Measurements from ENCODE around the gene NME5.

Gene NME5

DNA sequence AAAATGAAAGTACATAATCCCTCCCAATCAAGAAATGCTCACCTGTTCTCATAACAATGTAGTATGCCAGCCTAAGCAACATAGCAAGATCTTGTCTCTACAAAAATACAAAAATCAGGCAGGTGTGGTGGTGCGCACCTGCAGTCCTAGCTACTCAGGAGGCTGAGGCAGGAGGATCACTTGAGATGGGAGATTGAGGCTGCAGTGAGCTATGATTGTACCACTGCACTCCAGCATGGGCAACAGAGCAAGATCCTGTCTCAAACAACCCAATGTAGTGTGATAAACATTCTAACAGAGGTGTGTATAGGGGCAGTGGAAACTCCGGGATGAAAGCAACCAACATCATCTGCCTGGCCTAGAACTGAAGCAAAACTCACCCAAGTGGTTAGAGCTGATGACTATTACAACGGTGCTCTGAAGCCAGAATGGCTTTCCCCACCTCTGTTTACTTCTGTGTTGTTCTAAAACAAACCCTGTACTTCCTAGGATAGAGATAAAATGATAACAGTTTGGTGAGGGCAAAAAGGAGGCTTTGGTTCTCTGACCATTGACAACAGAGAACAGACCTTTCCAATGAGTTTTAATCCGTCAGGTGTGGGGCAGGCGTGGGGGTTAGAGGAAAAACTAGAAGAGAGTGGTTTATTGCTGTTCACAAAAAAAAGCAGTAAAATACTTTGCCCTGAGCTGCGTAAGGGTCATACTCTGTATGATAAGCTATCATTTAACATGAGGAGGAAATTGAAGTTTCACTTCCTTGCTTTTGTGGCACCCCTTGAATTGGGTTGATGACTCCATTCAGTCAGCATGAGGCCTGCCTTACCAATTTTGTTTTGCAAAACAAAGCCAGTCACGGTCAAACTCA lies 36.5 kb downstream of the NME5 start:
- no peaks in the 10 kb centered on the region for H3K9me3 ChIP-seq (ENCODE audit: severe bottlenecking)
- DNase-seq (ENCODE audit: low spot score) (no peak), ATAC-seq (ENCODE audit: low read depth) (no peak)
- no peak overlapping the region for H3K4me3 ChIP-seq (ENCODE audit: severe bottlenecking)
- H3K27ac ChIP-seq (ENCODE audit: poor library complexity, severe bottlenecking), result no peak overlapping the region
- TF ChIP-seq, protein P1, sequence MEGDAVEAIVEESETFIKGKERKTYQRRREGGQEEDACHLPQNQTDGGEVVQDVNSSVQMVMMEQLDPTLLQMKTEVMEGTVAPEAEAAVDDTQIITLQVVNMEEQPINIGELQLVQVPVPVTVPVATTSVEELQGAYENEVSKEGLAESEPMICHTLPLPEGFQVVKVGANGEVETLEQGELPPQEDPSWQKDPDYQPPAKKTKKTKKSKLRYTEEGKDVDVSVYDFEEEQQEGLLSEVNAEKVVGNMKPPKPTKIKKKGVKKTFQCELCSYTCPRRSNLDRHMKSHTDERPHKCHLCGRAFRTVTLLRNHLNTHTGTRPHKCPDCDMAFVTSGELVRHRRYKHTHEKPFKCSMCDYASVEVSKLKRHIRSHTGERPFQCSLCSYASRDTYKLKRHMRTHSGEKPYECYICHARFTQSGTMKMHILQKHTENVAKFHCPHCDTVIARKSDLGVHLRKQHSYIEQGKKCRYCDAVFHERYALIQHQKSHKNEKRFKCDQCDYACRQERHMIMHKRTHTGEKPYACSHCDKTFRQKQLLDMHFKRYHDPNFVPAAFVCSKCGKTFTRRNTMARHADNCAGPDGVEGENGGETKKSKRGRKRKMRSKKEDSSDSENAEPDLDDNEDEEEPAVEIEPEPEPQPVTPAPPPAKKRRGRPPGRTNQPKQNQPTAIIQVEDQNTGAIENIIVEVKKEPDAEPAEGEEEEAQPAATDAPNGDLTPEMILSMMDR (IDR thresholded peaks at IDR 0.05; ENCODE audit: poor library complexity, severe bottlenecking), result no peak
- no peaks in the 10 kb centered on the region for H3K27me3 ChIP-seq (ENCODE audit: insufficient read depth, poor library complexity, severe bottlenecking)
- no peaks in the 10 kb centered on the region for H3K4me1 ChIP-seq (ENCODE audit: insufficient read depth, poor library complexity, severe bottlenecking)
- H3K36me3 ChIP-seq (ENCODE audit: low read depth), result no peaks in the 10 kb centered on the region

- H3K4me3 ChIP-seq (ENCODE audit: severe bottlenecking), result no peak overlapping the region
- H3K27me3 ChIP-seq (ENCODE audit: insufficient read depth, poor library complexity, severe bottlenecking), result no peaks in the 10 kb centered on the region
- no peaks in the 10 kb centered on the region for H3K9me3 ChIP-seq (ENCODE audit: severe bottlenecking)
- no peaks in the 10 kb centered on the region for H3K36me3 ChIP-seq (ENCODE audit: low read depth)
- H3K4me1 ChIP-seq (ENCODE audit: insufficient read depth, poor library complexity, severe bottlenecking), result no peaks in the 10 kb centered on the region
- TF ChIP-seq, protein P1 (IDR thresholded peaks at IDR 0.05; ENCODE audit: poor library complexity, severe bottlenecking), result no peak
- DNase-seq (ENCODE audit: low spot score), result no peak
- H3K27ac ChIP-seq (ENCODE audit: poor library complexity, severe bottlenecking), result no peak overlapping the region
- ATAC-seq (ENCODE audit: low read depth), result peak; percentile 42; the same call in 1 of the 3 replicates
These were observed 42.0 kb downstream of the NME5 start for GRCh38 chr5:138096997-138097828.

GRCh38 chr5:138096363-138096762 lies 42.9 kb downstream of the NME5 start:
- no peak overlapping the region for H3K27ac ChIP-seq (ENCODE audit: poor library complexity, severe bottlenecking)
- TF ChIP-seq, protein P1 (IDR thresholded peaks at IDR 0.05; ENCODE audit: poor library complexity, severe bottlenecking), result no peak
- ATAC-seq (ENCODE audit: low read depth) (0 out of 3 replicates have a peak, but pooled peaks have one; percentile 40), DNase-seq (ENCODE audit: low spot score) (no peak)
- no peaks in the 10 kb centered on the region for H3K4me1 ChIP-seq (ENCODE audit: insufficient read depth, poor library complexity, severe bottlenecking)
- no peaks in the 10 kb centered on the region for H3K27me3 ChIP-seq (ENCODE audit: insufficient read depth, poor library complexity, severe bottlenecking)
- no peak overlapping the region for H3K4me3 ChIP-seq (ENCODE audit: severe bottlenecking)
- no peaks in the 10 kb centered on the region for H3K9me3 ChIP-seq (ENCODE audit: severe bottlenecking)
- no peaks in the 10 kb centered on the region for H3K36me3 ChIP-seq (ENCODE audit: low read depth)

DNA sequence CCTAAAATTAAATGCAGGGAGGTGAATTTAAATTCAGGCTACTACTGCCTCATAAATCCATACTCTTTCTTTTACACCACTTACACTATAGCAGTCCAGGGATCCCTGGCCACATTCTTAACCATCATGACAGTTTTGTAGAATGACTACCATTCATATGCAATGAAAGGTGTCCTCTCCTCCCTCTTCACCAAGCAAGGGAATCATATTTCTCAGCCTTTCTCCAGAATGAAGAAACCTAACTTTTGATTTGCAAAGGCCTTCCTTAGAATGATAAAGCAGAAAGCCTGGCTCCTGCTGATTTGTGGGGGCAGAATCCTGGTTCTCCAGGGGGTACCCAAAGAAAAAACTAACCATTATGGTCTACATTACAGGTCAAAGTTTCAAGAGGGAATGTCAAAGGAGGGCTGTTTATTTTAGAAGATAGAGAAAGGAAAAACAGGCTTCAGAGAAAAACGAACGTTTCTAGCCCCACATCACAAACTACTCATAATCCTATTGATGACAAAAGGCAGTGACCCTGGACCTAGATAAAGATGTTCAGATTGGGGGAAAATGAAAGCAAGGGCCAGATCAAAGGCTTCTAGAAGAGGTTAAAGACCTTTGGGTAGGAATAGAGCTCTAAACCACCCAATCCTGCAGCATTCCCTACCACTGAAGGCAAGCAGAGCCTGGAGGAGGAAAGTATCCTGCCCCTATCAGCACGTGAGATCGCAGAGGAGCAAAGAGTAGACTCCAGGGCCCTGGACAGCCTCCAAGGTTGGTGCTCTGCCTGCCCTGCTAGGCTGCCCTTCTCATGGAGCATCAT lies 43.9 kb downstream of the NME5 start:
- no peak overlapping the region for H3K27ac ChIP-seq (ENCODE audit: poor library complexity, severe bottlenecking)
- DNase-seq (ENCODE audit: low spot score) (no peak), ATAC-seq (ENCODE audit: low read depth) (no peak)
- H3K36me3 ChIP-seq (ENCODE audit: low read depth), result no peaks in the 10 kb centered on the region
- H3K27me3 ChIP-seq (ENCODE audit: insufficient read depth, poor library complexity, severe bottlenecking), result no peaks in the 10 kb centered on the region
- no peaks in the 10 kb centered on the region for H3K9me3 ChIP-seq (ENCODE audit: severe bottlenecking)
- no peak overlapping the region for H3K4me3 ChIP-seq (ENCODE audit: severe bottlenecking)
- TF ChIP-seq, protein P1 (IDR thresholded peaks at IDR 0.05; ENCODE audit: poor library complexity, severe bottlenecking), result no peak
- H3K4me1 ChIP-seq (ENCODE audit: insufficient read depth, poor library complexity, severe bottlenecking), result no peaks in the 10 kb centered on the region
